GM13977 (cell line): Measurements from ENCODE around the gene STX1B.
"Not testable (repeated sequence)": the region's sequence is repeated elsewhere in the genome, so short reads cannot be mapped to it uniquely, and the experiment has no call there.

Source experiments
- DNase-seq: peaks from one replicate; pipeline ENCODE4 v3.0.0; 2012; ENCODE audit warnings: low spot score
- in situ Hi-C: fragments of 300-500 bp; cut with MboI; formaldehyde crosslinking; loops from one replicate; pipeline ENCODE4 v1.12.0; 2022; ENCODE audit warnings: low sequenced_read_pairs, low pct_unique_long_range_greater_than_20kb, mixed read lengths, inconsistent platforms; ENCODE audit not compliant: unreplicated experiment
- TF ChIP-seq, protein P1 (sequence below): IDR thresholded peaks from 2 replicates; pipeline ENCODE4 v1.5.1; 2012; ENCODE audit warnings: mild to moderate bottlenecking, control low read depth; ENCODE audit not compliant: insufficient read depth; ENCODE audit errors: extremely low read depth, missing control alignments

The STX1B gene

DNA sequence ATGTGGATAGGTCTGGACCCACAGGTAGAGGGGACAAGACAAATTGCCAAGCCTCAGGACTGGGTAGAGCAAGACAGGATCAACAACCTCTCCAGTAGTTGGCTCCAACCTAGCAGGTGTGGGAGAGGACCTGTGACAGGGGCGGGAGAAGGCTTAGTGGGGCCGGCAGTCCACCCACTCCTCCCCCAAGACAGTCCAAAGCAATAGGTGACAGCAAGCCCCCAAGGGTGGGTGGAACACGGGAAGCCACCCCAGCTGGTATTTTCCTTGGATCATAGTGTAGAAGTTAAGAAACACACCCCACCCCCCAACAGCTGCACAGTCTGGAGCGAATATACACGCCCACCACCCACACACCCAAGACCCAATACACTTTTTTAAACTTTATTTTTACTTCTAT is 18.8 kb upstream of the STX1B start:
- TF ChIP-seq, protein P1, sequence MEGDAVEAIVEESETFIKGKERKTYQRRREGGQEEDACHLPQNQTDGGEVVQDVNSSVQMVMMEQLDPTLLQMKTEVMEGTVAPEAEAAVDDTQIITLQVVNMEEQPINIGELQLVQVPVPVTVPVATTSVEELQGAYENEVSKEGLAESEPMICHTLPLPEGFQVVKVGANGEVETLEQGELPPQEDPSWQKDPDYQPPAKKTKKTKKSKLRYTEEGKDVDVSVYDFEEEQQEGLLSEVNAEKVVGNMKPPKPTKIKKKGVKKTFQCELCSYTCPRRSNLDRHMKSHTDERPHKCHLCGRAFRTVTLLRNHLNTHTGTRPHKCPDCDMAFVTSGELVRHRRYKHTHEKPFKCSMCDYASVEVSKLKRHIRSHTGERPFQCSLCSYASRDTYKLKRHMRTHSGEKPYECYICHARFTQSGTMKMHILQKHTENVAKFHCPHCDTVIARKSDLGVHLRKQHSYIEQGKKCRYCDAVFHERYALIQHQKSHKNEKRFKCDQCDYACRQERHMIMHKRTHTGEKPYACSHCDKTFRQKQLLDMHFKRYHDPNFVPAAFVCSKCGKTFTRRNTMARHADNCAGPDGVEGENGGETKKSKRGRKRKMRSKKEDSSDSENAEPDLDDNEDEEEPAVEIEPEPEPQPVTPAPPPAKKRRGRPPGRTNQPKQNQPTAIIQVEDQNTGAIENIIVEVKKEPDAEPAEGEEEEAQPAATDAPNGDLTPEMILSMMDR = no peak
- in situ Hi-C loops = no loop called here
- DNase-seq = no peak

DNA sequence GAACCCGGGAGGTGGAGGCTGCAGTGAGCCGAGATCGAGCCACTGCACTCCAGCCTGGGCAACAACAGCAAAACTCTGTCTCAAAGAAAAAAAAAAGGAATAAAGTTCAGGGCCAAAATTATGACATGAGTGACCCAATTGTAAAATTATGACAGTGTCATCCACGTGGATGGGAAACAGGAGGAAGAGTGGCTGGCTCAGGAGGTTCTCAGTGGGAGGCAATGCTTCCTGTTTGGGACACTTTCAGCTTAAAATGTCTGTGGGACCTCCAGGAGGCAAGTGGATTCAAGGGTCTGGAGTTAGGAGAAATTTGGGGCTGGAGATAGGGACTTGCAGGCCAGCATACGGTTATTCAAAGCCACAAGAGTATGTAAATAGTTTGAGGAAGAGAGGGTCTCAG is 14.9 kb upstream of the STX1B start:
- in situ Hi-C loops = no loop called here
- TF ChIP-seq, protein P1 = no peak
- DNase-seq = no peak

DNA sequence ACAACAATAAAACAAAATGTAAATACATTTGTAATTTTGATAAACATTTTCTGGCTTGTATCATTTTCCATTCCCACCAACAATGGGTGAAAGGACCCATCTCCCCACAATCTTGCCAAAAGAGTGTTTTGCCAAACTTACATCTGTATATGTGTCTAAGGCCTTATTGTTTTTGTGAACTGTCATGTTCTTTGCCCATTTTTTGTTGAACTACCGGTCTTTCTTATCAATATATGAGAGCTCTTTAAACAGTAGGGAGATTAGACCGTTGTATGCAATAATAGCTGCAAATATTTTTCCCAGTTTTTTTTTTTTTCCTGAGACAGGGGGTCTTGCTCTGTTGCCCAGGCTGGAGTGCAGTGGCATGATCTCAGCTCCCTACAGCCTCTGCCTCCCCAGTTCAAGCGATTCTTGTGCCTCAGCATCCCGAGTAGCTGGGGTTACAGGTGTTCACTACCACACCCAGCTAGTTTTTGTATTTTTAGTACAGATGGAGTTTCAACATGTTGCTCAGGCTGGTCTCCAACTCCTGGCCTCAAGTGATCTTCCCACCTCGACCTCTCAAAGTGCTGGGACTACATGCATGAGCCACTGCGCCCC is 13.3 kb upstream of the STX1B start:
- in situ Hi-C loops = no loop called here
- TF ChIP-seq, protein P1 = no peak
- DNase-seq = no peak

DNA sequence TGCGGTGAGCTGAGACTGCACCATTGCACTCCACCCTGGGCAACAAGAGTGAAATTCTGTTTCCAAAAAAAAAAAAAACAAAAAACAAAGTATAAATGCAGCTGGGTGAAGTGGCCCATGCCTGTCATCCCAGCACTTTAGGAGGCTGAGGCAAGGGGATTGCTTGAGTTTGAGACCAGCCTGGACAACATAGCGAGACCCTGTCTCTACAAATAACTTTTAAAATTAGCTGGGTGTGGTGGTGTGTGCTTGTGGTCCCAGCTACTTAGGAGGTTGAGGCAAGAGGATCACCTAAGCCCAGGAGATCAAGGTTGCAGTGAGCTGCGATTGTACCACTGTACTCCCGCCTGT is 12.8 kb upstream of the STX1B start:
- TF ChIP-seq, protein P1 = no peak
- in situ Hi-C loops = no loop called here
- DNase-seq = no peak

DNA sequence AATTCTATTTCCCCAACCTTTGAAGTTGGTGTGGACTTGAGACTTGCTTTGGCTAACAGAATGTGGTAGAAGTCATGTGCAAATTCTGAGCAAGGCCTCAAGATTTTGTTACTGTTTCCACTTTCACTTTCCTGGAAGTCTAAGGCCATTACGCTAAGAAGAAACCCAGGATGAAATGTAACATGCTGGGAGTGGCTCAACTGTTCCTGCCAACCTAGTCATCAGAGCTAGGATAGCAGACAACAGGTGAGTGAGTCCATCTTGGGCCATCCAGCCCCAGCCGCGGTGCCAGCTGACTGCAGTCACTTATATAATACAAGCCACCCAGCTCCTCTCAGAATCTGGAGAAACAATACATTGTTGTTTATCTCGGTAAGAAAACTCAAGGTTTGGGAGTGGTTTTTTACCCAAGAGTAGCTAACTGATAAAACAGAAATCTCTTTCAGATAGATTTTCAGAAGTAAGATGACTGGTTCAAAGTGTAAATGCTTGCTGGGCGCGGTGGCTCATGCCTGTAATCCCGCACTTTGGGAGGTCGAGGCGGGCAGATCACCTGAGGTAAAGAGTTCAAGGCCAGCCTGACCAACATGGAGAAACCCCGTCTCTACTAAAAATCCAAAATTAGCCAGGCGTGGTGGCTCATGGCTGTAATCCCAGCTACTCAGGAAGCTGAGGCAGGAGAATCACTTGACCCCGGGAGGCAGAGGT is 12.3 kb upstream of the STX1B start:
- TF ChIP-seq, protein P1 = no peak
- DNase-seq = no peak
- in situ Hi-C loops = no loop called here

DNA sequence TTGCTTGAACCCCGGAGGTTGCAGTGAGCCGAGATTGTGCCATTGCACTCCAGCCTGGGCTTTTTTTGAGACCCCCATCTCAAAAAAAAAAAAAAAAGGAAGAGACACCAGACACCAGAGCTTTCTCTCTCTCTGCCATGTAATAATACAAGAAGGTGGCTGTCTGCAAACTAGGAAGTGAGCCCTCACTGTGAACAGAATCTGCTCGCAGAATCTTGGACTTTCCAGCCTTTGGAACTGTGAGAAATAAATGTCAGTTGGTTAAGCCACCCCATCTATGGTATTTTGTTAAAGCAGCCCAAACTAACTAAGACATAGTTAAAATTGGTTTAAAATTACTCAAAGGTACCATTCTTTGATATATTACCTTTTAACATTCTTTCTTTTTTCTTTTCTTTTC is 10.1 kb upstream of the STX1B start:
- in situ Hi-C loops = no loop called here
- TF ChIP-seq, protein P1 = no peak
- DNase-seq = no peak

DNA sequence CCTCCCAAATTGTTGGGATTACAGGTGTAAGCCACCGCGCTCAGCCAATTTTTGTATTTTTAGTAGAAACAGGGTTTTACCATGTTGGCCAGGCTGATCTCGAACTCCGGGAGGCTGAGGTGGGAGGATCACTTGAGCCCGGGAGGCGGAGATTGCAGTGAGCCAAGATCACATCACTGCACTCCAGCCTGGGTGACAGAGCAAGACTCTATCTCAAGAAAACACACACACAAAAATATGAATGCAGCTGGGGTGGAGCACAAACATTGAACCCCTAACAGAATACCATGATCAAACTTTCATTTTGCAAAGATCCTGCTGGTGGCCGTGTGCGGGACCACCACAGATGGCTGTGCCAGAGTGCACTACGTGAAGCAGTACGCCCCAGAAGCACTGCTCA is 7.3 kb upstream of the STX1B start:
- DNase-seq, in situ Hi-C loops: not testable (repeated sequence)
